NT2/D1 (cell line): ENCODE data around the gene IGBP1.

ENCODE experiments used
- SUZ12 ChIP-seq: IDR thresholded peaks from 2 replicates; pipeline ENCODE4 v1.6.1; 2011; ENCODE audit not compliant: insufficient read length, insufficient read depth; ENCODE audit errors: extremely low read depth
- YY1 ChIP-seq: IDR thresholded peaks from 2 replicates; pipeline ENCODE4 v1.6.1; 2011; ENCODE audit not compliant: insufficient read length, insufficient read depth
- ZNF274 ChIP-seq: IDR thresholded peaks from 2 replicates; pipeline ENCODE4 v1.6.1; 2011; ENCODE audit warnings: mild to moderate bottlenecking, low read depth, low read length

DNA sequence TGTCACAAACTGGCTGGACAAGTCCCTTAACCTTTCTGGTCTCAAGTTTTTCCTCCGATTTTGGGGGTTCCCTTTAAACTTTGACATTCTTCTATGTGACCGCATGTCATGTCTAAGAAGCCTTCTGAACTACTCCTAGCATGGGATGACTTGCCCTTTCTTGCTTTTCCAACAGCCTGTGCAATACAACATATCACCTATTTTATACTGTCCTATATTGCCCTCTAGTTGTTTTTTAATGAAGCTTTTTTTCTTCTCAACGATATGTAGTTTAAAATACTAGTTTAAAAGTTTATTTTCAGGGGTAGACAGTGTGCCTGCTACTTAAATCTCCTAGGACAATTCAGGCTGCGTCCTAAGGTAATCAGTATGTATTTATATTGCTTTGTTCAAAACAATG is 1.0 kb upstream of the IGBP1 start:
- TF ChIP-seq SUZ12 = no peak
- TF ChIP-seq ZNF274 = no peak
- TF ChIP-seq YY1 = no peak
